HG02852 (cell line): ENCODE results near the gene TSPAN9.

Source experiments
- ATAC-seq: cut with Tn5 transposase; IDR thresholded peaks from one replicate; pipeline ENCODE4 v1.9.1; 2021; ENCODE audit warnings: mild to moderate bottlenecking, moderate library complexity; ENCODE audit not compliant: unreplicated experiment

The TSPAN9 gene

GRCh38 chr12:3179731-3180130 is 102.6 kb downstream of the TSPAN9 start:
- no peak for ATAC-seq

- ATAC-seq = no peak
Observed at GRCh38 chr12:3182426-3182825, 105.2 kb downstream of the TSPAN9 start.

- ATAC-seq = no peak
Observed at GRCh38 chr12:3184485-3184884, 107.3 kb downstream of the TSPAN9 start.

GRCh38 chr12:3185260-3185870 is 108.2 kb downstream of the TSPAN9 start:
- ATAC-seq = no peak

- peak; percentile 69 for ATAC-seq
Observed at GRCh38 chr12:3186546-3187215, 109.5 kb downstream of the TSPAN9 start.

GRCh38 chr12:3187846-3188770 is 110.9 kb downstream of the TSPAN9 start:
- ATAC-seq = no peak

- ATAC-seq = no peak
Observed at GRCh38 chr12:3189282-3189681, 112.1 kb downstream of the TSPAN9 start.

GRCh38 chr12:3190101-3190500 is 112.9 kb downstream of the TSPAN9 start:
- no peak for ATAC-seq

GRCh38 chr12:3191450-3191849 is 114.3 kb downstream of the TSPAN9 start:
- ATAC-seq = no peak

- no peak for ATAC-seq
Observed at GRCh38 chr12:3192221-3192620, 115.0 kb downstream of the TSPAN9 start.

GRCh38 chr12:3193131-3193530 is 116.0 kb downstream of the TSPAN9 start:
- no peak for ATAC-seq

GRCh38 chr12:3193755-3194154 is 116.6 kb downstream of the TSPAN9 start:
- ATAC-seq = no peak

- no peak for ATAC-seq
Observed at GRCh38 chr12:3195337-3195736, 118.2 kb downstream of the TSPAN9 start.

- ATAC-seq = no peak
Observed at GRCh38 chr12:3195859-3196483, 118.8 kb downstream of the TSPAN9 start.

- ATAC-seq = no peak
Observed at GRCh38 chr12:3196488-3196887, 119.3 kb downstream of the TSPAN9 start.

GRCh38 chr12:3197131-3197818 is 120.1 kb downstream of the TSPAN9 start:
- no peak for ATAC-seq

- no peak for ATAC-seq
Observed at GRCh38 chr12:3199551-3200031, 122.4 kb downstream of the TSPAN9 start.

GRCh38 chr12:3200032-3200617 is 122.9 kb downstream of the TSPAN9 start:
- no peak for ATAC-seq

- ATAC-seq = no peak
Observed at GRCh38 chr12:3200814-3201233, 123.6 kb downstream of the TSPAN9 start.
